ENCODE measurements around the gene COL9A1. TPM values are rescaled to one million over a fixed set of nuclear protein-coding genes. Genes with fewer than 3 reads are reported as not detected.

The COL9A1 gene
- total RNA-seq, 3 donors from 2014 or later (not counting 1 experiment from before 2014, with no cell fraction given): not detected

- Mint-ChIP-seq H3K36me3 (no peaks in the 10 kb centered on the region), H3K27ac (no peak overlapping the region), H3K9me3 (peaks cover 0 to 3% of the 10 kb centered on the region in 2 donors), H3K27me3 (ENCODE audit: low read depth in 2 of 2) (peaks cover 0 to 3% of the 10 kb centered on the region in 2 donors), H3K4me3 (no peak overlapping the region), H3K4me1 (no peaks in the 10 kb centered on the region)
- H3K27me3 ChIP-seq (ENCODE audit: control insufficient read depth, insufficient read depth, low read length): no peaks in the 10 kb centered on the region
- ATAC-seq (no peak), DNase-seq (no peak)
- TF ChIP-seq CTCF (IDR thresholded peaks at IDR 0.05): no peak
- no peak overlapping the region for H3K4me3 ChIP-seq (ENCODE audit: low read length)
- 93% methylated on average over 7 of the region's 7 CpGs for WGBS (ENCODE audit: insufficient coverage)
- intact Hi-C loops (cut with micrococcal nuclease): no loop called here
- no peaks in the 10 kb centered on the region for H3K9me3 ChIP-seq (ENCODE audit: control insufficient read depth, insufficient read depth, low read length)
- H3K36me3 ChIP-seq (ENCODE audit: control insufficient read depth, insufficient read depth, low read length): no peaks in the 10 kb centered on the region
- no peak overlapping the region for H3K27ac ChIP-seq (ENCODE audit: low read length)
- H3K4me1 ChIP-seq (ENCODE audit: control insufficient read depth, insufficient read depth, low read length): no peaks in the 10 kb centered on the region
Measured at GRCh38 chr6:70241991-70242420, 60.9 kb downstream of the COL9A1 start.

GRCh38 chr6:70241031-70241430 lies 61.9 kb downstream of the COL9A1 start:
- Mint-ChIP-seq H3K27me3 (ENCODE audit: low read depth in 2 of 2) (peaks cover 0 to 3% of the 10 kb centered on the region in 2 donors), H3K36me3 (no peaks in the 10 kb centered on the region), H3K27ac (no peak overlapping the region), H3K4me3 (no peak overlapping the region), H3K9me3 (peaks cover 0 to 3% of the 10 kb centered on the region in 2 donors), H3K4me1 (no peaks in the 10 kb centered on the region)
- ATAC-seq (no peak), DNase-seq (no peak)
- Histone ChIP-seq H3K27ac (ENCODE audit: low read length) (no peak overlapping the region), H3K4me1 (ENCODE audit: control insufficient read depth, insufficient read depth, low read length) (no peaks in the 10 kb centered on the region), H3K36me3 (ENCODE audit: control insufficient read depth, insufficient read depth, low read length) (no peaks in the 10 kb centered on the region), H3K4me3 (ENCODE audit: low read length) (no peak overlapping the region), H3K9me3 (ENCODE audit: control insufficient read depth, insufficient read depth, low read length) (no peaks in the 10 kb centered on the region), H3K27me3 (ENCODE audit: control insufficient read depth, insufficient read depth, low read length) (no peaks in the 10 kb centered on the region)
- intact Hi-C loops (cut with micrococcal nuclease): no loop called here
- no peak for TF ChIP-seq CTCF (IDR thresholded peaks at IDR 0.05)
- 97% methylated on average over 3 of the region's 3 CpGs for WGBS (ENCODE audit: insufficient coverage)

GRCh38 chr6:70236343-70236742 lies 66.5 kb downstream of the COL9A1 start:
- H3K9me3 Mint-ChIP-seq: peaks cover 0 to 3% of the 10 kb centered on the region in 2 donors
- H3K27me3 Mint-ChIP-seq (ENCODE audit: low read depth in 2 of 2): peaks cover 0 to 5% of the 10 kb centered on the region in 2 donors
- H3K27ac ChIP-seq (ENCODE audit: low read length): no peak overlapping the region
- H3K27me3 ChIP-seq (ENCODE audit: control insufficient read depth, insufficient read depth, low read length): no peaks in the 10 kb centered on the region
- intact Hi-C loops (cut with micrococcal nuclease): no loop called here
- no peaks in the 10 kb centered on the region for H3K36me3 Mint-ChIP-seq
- no peak overlapping the region for H3K27ac Mint-ChIP-seq
- no peak for ATAC-seq
- H3K4me3 ChIP-seq (ENCODE audit: low read length): no peak overlapping the region
- 94% methylated on average over 3 of the region's 3 CpGs for WGBS (ENCODE audit: insufficient coverage)
- no peaks in the 10 kb centered on the region for H3K4me1 Mint-ChIP-seq
- no peak for TF ChIP-seq CTCF (IDR thresholded peaks at IDR 0.05)
- H3K9me3 ChIP-seq (ENCODE audit: control insufficient read depth, insufficient read depth, low read length): no peaks in the 10 kb centered on the region
- no peak overlapping the region for H3K4me3 Mint-ChIP-seq
- DNase-seq: no peak
- no peaks in the 10 kb centered on the region for H3K4me1 ChIP-seq (ENCODE audit: control insufficient read depth, insufficient read depth, low read length)
- no peaks in the 10 kb centered on the region for H3K36me3 ChIP-seq (ENCODE audit: control insufficient read depth, insufficient read depth, low read length)

GRCh38 chr6:70234561-70235236 lies 68.2 kb downstream of the COL9A1 start:
- WGBS (ENCODE audit: insufficient coverage): 90% methylated on average over 7 of the region's 7 CpGs
- Mint-ChIP-seq H3K9me3 (peaks cover 0 to 3% of the 10 kb centered on the region in 2 donors), H3K27ac (no peak overlapping the region), H3K27me3 (ENCODE audit: low read depth in 2 of 2) (peaks cover 0 to 5% of the 10 kb centered on the region in 2 donors), H3K4me3 (no peak overlapping the region), H3K4me1 (no peaks in the 10 kb centered on the region), H3K36me3 (no peaks in the 10 kb centered on the region)
- H3K4me3 ChIP-seq (ENCODE audit: low read length): no peak overlapping the region
- no peaks in the 10 kb centered on the region for H3K36me3 ChIP-seq (ENCODE audit: control insufficient read depth, insufficient read depth, low read length)
- no peaks in the 10 kb centered on the region for H3K4me1 ChIP-seq (ENCODE audit: control insufficient read depth, insufficient read depth, low read length)
- DNase-seq (no peak), ATAC-seq (no peak)
- intact Hi-C loops (cut with micrococcal nuclease): no loop called here
- no peak overlapping the region for H3K27ac ChIP-seq (ENCODE audit: low read length)
- no peaks in the 10 kb centered on the region for H3K27me3 ChIP-seq (ENCODE audit: control insufficient read depth, insufficient read depth, low read length)
- H3K9me3 ChIP-seq (ENCODE audit: control insufficient read depth, insufficient read depth, low read length): no peaks in the 10 kb centered on the region
- TF ChIP-seq CTCF (IDR thresholded peaks at IDR 0.05): no peak
